BLaER1 (cell line): ENCODE results near the gene CLTCL1.

Source experiments
- H3K27ac ChIP-seq: shearing (Covaris generic); formaldehyde crosslinking; 2 replicates; pipeline ENCODE4 v1.8.1; 2022
- H3K27me3 ChIP-seq: shearing (Covaris generic); formaldehyde crosslinking; 2 replicates; pipeline ENCODE4 v1.8.1; 2022
- H3K36me3 ChIP-seq: shearing (Covaris generic); formaldehyde crosslinking; 2 replicates; pipeline ENCODE4 v1.8.1; 2022
- H3K4me1 ChIP-seq: shearing (Covaris generic); formaldehyde crosslinking; 2 replicates; pipeline ENCODE4 v1.8.1; 2022
- H3K4me2 ChIP-seq: shearing (Covaris generic); formaldehyde crosslinking; 2 replicates; pipeline ENCODE4 v1.8.1; 2022
- H3K4me3 ChIP-seq: shearing (Covaris generic); formaldehyde crosslinking; 2 replicates; pipeline ENCODE4 v1.8.1; 2022
- H3K9ac ChIP-seq: shearing (Covaris generic); formaldehyde crosslinking; 2 replicates; pipeline ENCODE4 v1.8.1; 2022
- H3K9me3 ChIP-seq: shearing (Covaris generic); formaldehyde crosslinking; 2 replicates; pipeline ENCODE4 v1.8.1; 2022
- H4K20me1 ChIP-seq: shearing (Covaris generic); formaldehyde crosslinking; 2 replicates; pipeline ENCODE4 v1.8.1; 2022
- Cebpa-rat ChIP-seq: shearing (Covaris generic); IDR thresholded peaks from 2 replicates; pipeline ENCODE4 v1.8.1; 2022

The CLTCL1 gene

DNA sequence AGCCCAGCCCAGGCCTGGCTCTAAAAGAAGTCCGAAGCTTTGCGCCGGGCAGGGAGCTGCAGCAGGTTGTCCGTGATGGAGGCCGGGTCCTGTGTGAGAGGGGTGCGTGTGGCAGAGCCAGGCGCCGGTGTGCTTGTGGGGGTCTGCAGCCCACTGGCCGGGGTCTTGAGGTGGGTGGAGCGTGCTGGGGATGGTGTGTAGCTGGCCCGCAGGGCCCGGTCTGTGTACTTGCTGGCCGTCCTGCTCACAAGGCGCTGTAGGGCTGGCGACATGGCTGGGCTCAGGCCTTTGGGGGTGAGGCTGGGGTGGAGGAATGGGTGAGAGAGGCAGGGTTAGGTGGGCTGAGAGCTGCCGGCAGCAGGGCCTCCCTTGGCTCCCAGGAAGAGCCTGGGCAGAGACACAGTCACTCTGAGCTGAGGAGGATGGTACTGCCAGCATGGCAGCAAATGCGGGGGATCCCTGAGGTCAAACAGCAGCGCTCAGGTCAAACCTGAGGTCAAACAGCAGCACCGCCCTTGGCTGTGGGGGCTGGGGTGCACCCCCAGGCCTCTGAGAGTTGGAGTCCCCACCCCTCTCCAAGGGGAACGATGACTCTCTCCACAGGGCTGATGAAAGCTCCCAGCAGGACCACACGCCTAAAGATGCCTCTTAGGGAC lies 157.2 kb downstream of the CLTCL1 start:
- H3K4me2 ChIP-seq = no peak overlapping the region
- no peaks in the 10 kb centered on the region for H3K4me1 ChIP-seq
- H3K27me3 ChIP-seq = no peaks in the 10 kb centered on the region
- H4K20me1 ChIP-seq = peaks cover 50% of the 10 kb centered on the region; the same call in 1 of the 2 replicates
- H3K4me3 ChIP-seq = no peak overlapping the region
- TF ChIP-seq Cebpa-rat = no peak
- H3K27ac ChIP-seq = no peak overlapping the region
- peaks cover 87% of the 10 kb centered on the region for H3K36me3 ChIP-seq
- no peaks in the 10 kb centered on the region for H3K9me3 ChIP-seq
- no peak overlapping the region for H3K9ac ChIP-seq

DNA sequence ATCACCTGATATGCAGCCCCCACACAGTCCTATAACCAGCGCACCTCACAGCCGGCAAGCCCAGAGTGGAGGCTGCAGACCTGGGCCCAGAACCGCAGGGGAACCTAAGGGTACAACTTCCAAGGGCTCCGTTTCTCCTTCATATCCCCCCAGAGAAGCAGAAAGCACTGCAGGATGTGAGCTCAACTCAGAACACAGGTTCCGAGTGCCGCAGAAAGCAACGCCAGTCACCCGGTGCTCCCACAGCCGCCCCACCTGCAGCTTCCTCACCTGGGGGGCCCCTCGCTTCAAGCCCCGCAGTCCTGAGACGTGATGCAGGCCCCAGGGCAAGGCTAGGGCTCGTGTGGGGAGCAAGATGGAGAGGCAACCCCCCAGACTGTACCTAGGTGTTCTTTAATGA lies 158.0 kb downstream of the CLTCL1 start:
- H3K4me2 ChIP-seq = no peak overlapping the region
- H3K9me3 ChIP-seq = no peaks in the 10 kb centered on the region
- peaks cover 43% of the 10 kb centered on the region; the same call in 1 of the 2 replicates for H4K20me1 ChIP-seq
- no peak overlapping the region for H3K9ac ChIP-seq
- H3K36me3 ChIP-seq = peaks cover 80% of the 10 kb centered on the region
- no peak overlapping the region for H3K4me3 ChIP-seq
- H3K4me1 ChIP-seq = no peaks in the 10 kb centered on the region
- TF ChIP-seq Cebpa-rat = no peak
- no peaks in the 10 kb centered on the region for H3K27me3 ChIP-seq
- no peak overlapping the region for H3K27ac ChIP-seq

DNA sequence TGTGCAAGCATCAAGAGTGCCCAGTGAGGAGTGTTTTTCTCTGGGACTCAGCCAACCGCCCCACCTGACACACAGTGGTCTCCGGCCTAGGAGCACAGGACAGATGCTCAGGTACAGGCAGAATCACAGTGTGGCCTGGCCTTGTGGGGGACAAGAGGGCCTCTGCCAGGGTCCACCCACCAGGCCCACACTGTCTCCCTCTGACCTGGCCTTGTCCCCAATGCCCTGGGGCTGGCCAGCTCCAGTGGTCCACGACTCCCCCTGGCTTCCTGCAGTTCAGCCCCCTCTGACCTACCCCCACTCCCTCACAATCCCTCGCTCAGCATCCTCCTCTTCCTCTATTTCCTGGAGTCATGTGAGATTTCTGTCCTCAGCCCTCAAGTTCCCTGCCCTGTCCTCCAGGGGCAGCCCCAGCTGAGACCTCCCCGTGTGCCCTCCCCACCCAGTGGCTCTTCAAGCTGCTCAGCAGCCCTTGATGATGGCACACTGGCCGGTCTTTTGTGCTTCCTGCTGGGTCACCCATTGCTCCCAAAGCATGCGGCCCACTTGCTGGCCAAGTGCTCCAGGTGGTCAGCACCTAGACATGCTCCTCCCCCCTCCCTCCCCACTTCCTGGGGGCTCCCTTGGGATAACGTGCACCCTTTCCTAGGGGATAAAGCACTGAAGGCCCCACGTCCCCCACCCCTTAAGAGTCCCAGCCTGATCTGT lies 158.7 kb downstream of the CLTCL1 start:
- no peak for TF ChIP-seq Cebpa-rat
- Histone ChIP-seq H3K4me3 (no peak overlapping the region), H3K9ac (no peak overlapping the region), H3K27ac (no peak overlapping the region), H3K9me3 (no peaks in the 10 kb centered on the region), H3K36me3 (peaks cover 73% of the 10 kb centered on the region), H3K27me3 (no peaks in the 10 kb centered on the region), H3K4me1 (no peaks in the 10 kb centered on the region), H4K20me1 (peaks cover 41% of the 10 kb centered on the region; the same call in 1 of the 2 replicates), H3K4me2 (no peak overlapping the region)

DNA sequence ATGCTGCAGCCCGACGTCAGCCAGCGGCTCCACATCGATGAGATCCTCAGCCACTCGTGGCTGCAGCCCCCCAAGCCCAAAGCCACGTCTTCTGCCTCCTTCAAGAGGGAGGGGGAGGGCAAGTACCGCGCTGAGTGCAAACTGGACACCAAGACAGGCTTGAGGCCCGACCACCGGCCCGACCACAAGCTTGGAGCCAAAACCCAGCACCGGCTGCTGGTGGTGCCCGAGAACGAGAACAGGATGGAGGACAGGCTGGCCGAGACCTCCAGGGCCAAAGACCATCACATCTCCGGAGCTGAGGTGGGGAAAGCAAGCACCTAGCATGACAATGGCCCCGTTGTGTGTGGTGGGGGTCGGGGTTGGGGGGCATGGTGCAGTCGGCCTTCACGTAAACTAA lies 159.4 kb downstream of the CLTCL1 start:
- H3K36me3 ChIP-seq = peaks cover 66% of the 10 kb centered on the region
- no peak overlapping the region for H3K9ac ChIP-seq
- H3K27me3 ChIP-seq = no peaks in the 10 kb centered on the region
- no peaks in the 10 kb centered on the region for H3K4me1 ChIP-seq
- TF ChIP-seq Cebpa-rat = no peak
- no peaks in the 10 kb centered on the region for H3K9me3 ChIP-seq
- H3K4me2 ChIP-seq = no peak overlapping the region
- no peak overlapping the region for H3K4me3 ChIP-seq
- peaks cover 34% of the 10 kb centered on the region; the same call in 1 of the 2 replicates for H4K20me1 ChIP-seq
- H3K27ac ChIP-seq = no peak overlapping the region

DNA sequence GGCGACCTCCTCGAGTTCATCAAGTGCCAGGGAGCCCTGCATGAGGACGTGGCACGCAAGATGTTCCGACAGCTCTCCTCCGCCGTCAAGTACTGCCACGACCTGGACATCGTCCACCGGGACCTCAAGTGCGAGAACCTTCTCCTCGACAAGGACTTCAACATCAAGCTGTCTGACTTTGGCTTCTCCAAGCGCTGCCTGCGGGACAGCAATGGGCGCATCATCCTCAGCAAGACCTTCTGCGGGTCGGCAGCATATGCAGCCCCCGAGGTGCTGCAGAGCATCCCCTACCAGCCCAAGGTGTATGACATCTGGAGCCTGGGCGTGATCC lies 159.9 kb downstream of the CLTCL1 start:
- Histone ChIP-seq H3K9ac (no peak overlapping the region), H3K4me3 (no peak overlapping the region), H3K4me2 (no peak overlapping the region), H3K36me3 (peaks cover 61% of the 10 kb centered on the region), H3K27ac (no peak overlapping the region), H3K27me3 (no peaks in the 10 kb centered on the region), H3K9me3 (no peaks in the 10 kb centered on the region), H3K4me1 (no peaks in the 10 kb centered on the region), H4K20me1 (peaks cover 31% of the 10 kb centered on the region; the same call in 1 of the 2 replicates)
- no peak for TF ChIP-seq Cebpa-rat

DNA sequence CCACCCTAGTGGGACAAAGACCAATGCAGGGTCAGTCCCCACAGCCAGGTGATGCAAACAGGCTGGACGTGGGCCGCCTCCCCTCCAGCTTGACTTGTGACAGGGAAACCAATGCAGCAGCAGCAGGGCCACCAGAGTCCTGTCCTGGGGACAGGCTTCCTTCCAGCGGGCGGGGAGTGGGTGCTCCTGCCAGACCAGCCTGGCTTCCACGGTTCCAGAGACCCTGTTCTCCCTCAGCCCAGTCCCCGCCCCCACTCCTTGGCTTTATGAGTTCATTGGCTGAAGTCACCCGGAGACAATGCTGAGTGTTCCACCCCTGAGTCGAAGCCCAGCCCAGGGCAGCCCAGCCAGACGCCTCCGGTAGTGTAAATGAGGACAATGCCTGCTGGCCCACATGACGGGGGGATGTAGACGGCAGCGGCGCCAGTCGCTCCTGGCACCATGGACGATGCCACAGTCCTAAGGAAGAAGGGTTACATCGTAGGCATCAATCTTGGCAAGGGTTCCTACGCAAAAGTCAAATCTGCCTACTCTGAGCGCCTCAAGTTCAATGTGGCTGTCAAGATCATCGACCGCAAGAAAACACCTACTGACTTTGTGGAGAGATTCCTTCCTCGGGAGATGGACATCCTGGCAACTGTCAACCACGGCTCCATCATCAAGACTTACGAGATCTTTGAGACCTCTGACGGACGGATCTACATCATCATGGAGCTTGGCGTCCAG lies 160.4 kb downstream of the CLTCL1 start, which contains the start of gene TSSK2:
Gene TSSK2 (plus strand): TSS at position 350 of the 726 bp plus-strand sequence. CDS start 92 bp downstream, at position 442.
- Histone ChIP-seq H3K27me3 (no peaks in the 10 kb centered on the region), H3K9ac (no peak within 1 kb of the TSS), H3K36me3 (peaks cover 56% of the 10 kb centered on the region), H3K27ac (no peak within 1 kb of the TSS), H3K9me3 (no peaks in the 10 kb centered on the region), H3K4me3 (no peak within 1 kb of the TSS), H3K4me1 (no peaks in the 10 kb centered on the region), H4K20me1 (peaks cover 31% of the 10 kb centered on the region; the same call in 1 of the 2 replicates), H3K4me2 (no peak within 1 kb of the TSS)
- no peak for TF ChIP-seq Cebpa-rat

DNA sequence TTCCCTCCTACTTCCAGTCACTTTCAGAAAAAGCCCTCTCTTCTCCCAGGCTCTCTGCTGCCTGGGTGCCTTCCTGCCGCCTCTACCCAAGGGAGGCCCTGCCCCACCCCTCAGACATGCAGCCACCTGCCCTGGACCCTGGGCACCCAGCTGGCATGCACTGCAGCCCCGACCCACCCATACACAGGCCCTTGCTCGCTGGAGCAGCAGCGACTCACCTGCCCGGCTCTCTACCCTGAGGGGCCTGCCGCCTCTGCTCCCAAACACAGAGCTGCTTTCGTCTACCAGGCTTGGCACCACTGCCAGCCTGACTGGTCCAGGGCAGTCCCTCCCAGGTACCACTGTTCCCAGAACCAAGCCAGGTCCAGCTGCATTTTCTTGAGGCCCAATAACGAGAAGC lies 161.6 kb downstream of the CLTCL1 start:
- Histone ChIP-seq H3K9me3 (no peaks in the 10 kb centered on the region), H3K4me2 (no peak overlapping the region), H3K36me3 (peaks cover 44% of the 10 kb centered on the region), H4K20me1 (peaks cover 27% of the 10 kb centered on the region; the same call in 1 of the 2 replicates), H3K27me3 (no peaks in the 10 kb centered on the region), H3K4me1 (no peaks in the 10 kb centered on the region), H3K4me3 (no peak overlapping the region), H3K27ac (no peak overlapping the region), H3K9ac (no peak overlapping the region)
- TF ChIP-seq Cebpa-rat = no peak
